CD4-positive, alpha-beta T cell treated with Interleukin-4 for 1 hour (primary cell): Measurements from ENCODE around the gene B4GAT1.
"Not testable (repeated sequence)": the region's sequence is repeated elsewhere in the genome, so short reads cannot be mapped to it uniquely, and the experiment has no call there.

Experiments used
- DNase-seq, 2 donors: peaks; one replicate each; pipeline ENCODE4 v3.0.0-alpha.2; 2020 to 2022

B4GAT1 gene

GRCh38 chr11:66362481-66363147 is 15.2 kb upstream of the B4GAT1 start:
- DNase-seq = no peak

GRCh38 chr11:66361502-66361941 is 14.1 kb upstream of the B4GAT1 start:
- no peak for DNase-seq

GRCh38 chr11:66360406-66361073 is 13.1 kb upstream of the B4GAT1 start:
- no peak for DNase-seq

GRCh38 chr11:66359662-66360087 is 12.2 kb upstream of the B4GAT1 start:
- no peak for DNase-seq

GRCh38 chr11:66350560-66351235 is 3.3 kb upstream of the B4GAT1 start:
- not testable (repeated sequence) for DNase-seq

GRCh38 chr11:66349084-66349386 is 1.6 kb upstream of the B4GAT1 start:
- DNase-seq = no peak

- DNase-seq = no peak
Observed at GRCh38 chr11:66346476-66347424, 679 bp downstream of the B4GAT1 start.

- DNase-seq = no peak
Observed at GRCh38 chr11:66345316-66345649, 2.1 kb downstream of the B4GAT1 start.

GRCh38 chr11:66344550-66345315 is 2.7 kb downstream of the B4GAT1 start, which contains the start of gene BRMS1:
BRMS1 (minus strand) TSS chr11:66345104; CDS start chr11:66342234, 2,870 bp downstream.
- peak; percentile 96 for DNase-seq

- DNase-seq = no peak
Observed at GRCh38 chr11:66343176-66343575, 4.3 kb downstream of the B4GAT1 start.

- DNase-seq = no peak
Observed at GRCh38 chr11:66341502-66342126, 5.8 kb downstream of the B4GAT1 start.

- no peak for DNase-seq
Observed at GRCh38 chr11:66340596-66341501, 6.6 kb downstream of the B4GAT1 start.

GRCh38 chr11:66339686-66340483 is 7.5 kb downstream of the B4GAT1 start:
- no peak for DNase-seq

- DNase-seq = no peak
Observed at GRCh38 chr11:66339162-66339675, 8.2 kb downstream of the B4GAT1 start.

- DNase-seq = no peak
Observed at GRCh38 chr11:66338276-66339161, 8.9 kb downstream of the B4GAT1 start.

- DNase-seq = no peak
Observed at GRCh38 chr11:66337103-66337899, 10.1 kb downstream of the B4GAT1 start.
